ENCODE measurements around the gene FXR2. TPM values are rescaled to one million over a fixed set of nuclear protein-coding genes. Genes with fewer than 3 reads are reported as not detected.

The FXR2 gene
- total and polyA plus RNA-seq, 7 donors, result 88.2 to 164 (median 110) TPM

DNA sequence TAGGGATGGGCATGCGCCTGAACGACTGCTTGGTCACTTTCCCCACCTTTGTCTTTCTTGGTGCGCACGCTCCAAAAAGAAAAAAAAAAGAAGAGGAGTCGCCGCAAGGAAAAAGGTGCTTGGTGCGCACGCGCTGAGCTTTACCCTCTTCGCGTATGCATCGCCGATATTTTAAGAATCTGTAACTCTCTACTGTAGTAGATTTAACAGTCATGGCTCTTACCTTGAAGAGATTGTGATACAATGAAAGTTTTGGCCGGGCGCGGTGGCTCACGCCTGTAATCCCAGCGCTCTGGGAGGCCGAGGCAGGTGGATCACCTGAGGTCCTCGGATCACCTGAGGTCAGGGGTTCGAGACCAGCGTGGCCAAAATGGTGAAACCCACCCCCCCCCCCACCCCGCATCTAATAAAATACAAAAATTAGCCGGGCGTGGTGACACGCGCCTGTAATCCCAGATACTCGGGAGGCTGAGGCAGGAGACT, 609 bp upstream of the FXR2 start:
- Histone ChIP-seq H3K9me3 (no peaks in the 10 kb centered on the region), H3K36me3 (ENCODE audit: insufficient read depth in 1 of 2, low read depth in 1 of 2) (peaks cover 0 to 9% of the 10 kb centered on the region in 2 donors), H3K27me3 (ENCODE audit: insufficient read depth in 3 of 3, low read length in 2 of 3) (no peaks in the 10 kb centered on the region), H3K4me3 (peak overlapping the region; percentile 94), H3K4me1 (peaks cover 30% of the 10 kb centered on the region), H3K27ac (peak overlapping the region; percentile 95)
- ATAC-seq (no peak), DNase-seq (no peak)
- no peak for TF ChIP-seq CTCF (IDR thresholded peaks at IDR 0.05)
- 4 to 7% (median 6%) methylated on average over 28 of the region's 28 CpGs for WGBS, 3 donors
- intact Hi-C loops (cut with DNase I), result no loop called here

- no peak for DNase-seq
- H3K9me3 ChIP-seq, result no peaks in the 10 kb centered on the region
- H3K36me3 ChIP-seq (ENCODE audit: insufficient read depth in 1 of 2, low read depth in 1 of 2), result peaks cover 0 to 15% of the 10 kb centered on the region in 2 donors
- intact Hi-C loops (cut with DNase I), result loop anchor here in 1 of 2 donors (1.0 kb wide), 1 partner anchor 35 kb away; the partner anchor contains the start of gene CD68
- peak overlapping the region; percentile 94 for H3K4me3 ChIP-seq
- H3K27me3 ChIP-seq (ENCODE audit: insufficient read depth in 3 of 3, low read length in 2 of 3), result no peaks in the 10 kb centered on the region
- WGBS, 3 donors, result 4 to 6% (median 5%) methylated on average over 20 of the region's 20 CpGs
- peak in 1 of 4 donors; percentile 5 for ATAC-seq
- peaks cover 36% of the 10 kb centered on the region for H3K4me1 ChIP-seq
- H3K27ac ChIP-seq, result peak overlapping the region; percentile 95
- TF ChIP-seq CTCF (IDR thresholded peaks at IDR 0.05), result no peak
Observed at GRCh38 chr17:7613769-7614424, 800 bp downstream of the FXR2 start.

DNA sequence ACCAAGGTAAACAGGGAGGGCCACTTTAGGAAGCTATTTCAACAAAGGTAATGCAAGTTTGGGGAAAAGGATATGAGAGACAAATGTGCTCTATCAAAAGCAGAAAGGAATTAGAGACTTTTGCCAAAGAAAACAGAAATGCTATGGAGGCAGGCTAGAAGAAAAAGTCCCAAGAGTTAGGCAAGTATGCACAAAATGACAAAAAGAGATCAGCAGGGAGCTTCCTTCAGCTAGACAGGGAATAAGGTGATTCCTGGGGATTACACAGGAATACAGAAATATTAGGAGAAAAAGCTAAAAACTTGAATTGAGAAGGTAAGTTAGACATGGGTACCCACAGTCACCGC, 2.4 kb downstream of the FXR2 start:
- peak overlapping the region; percentile 94 for H3K4me3 ChIP-seq
- H3K9me3 ChIP-seq, result no peaks in the 10 kb centered on the region
- no peaks in the 10 kb centered on the region for H3K27me3 ChIP-seq (ENCODE audit: insufficient read depth in 3 of 3, low read length in 2 of 3)
- intact Hi-C loops (cut with DNase I), result no loop called here
- 94 to 100% (median 98%) methylated on average over 1 of the region's 1 CpG for WGBS, 3 donors
- peaks cover 0 to 19% of the 10 kb centered on the region in 2 donors for H3K36me3 ChIP-seq (ENCODE audit: insufficient read depth in 1 of 2, low read depth in 1 of 2)
- no peak for TF ChIP-seq CTCF (IDR thresholded peaks at IDR 0.05)
- ATAC-seq (no peak), DNase-seq (no peak)
- peak overlapping the region; percentile 95 for H3K27ac ChIP-seq
- peaks cover 36% of the 10 kb centered on the region for H3K4me1 ChIP-seq

GRCh38 chr17:7611635-7612293, 2.9 kb downstream of the FXR2 start:
- ATAC-seq (no peak), DNase-seq (no peak)
- peaks cover 41% of the 10 kb centered on the region for H3K4me1 ChIP-seq
- peaks cover 0 to 19% of the 10 kb centered on the region in 2 donors for H3K36me3 ChIP-seq (ENCODE audit: insufficient read depth in 1 of 2, low read depth in 1 of 2)
- no peaks in the 10 kb centered on the region for H3K9me3 ChIP-seq
- intact Hi-C loops (cut with DNase I), result no loop called here
- peak overlapping the region; percentile 94 for H3K4me3 ChIP-seq
- no peaks in the 10 kb centered on the region for H3K27me3 ChIP-seq (ENCODE audit: insufficient read depth in 3 of 3, low read length in 2 of 3)
- peak overlapping the region; percentile 95 for H3K27ac ChIP-seq
- no peak for TF ChIP-seq CTCF (IDR thresholded peaks at IDR 0.05)
- 60 to 65% (median 60%) methylated on average over 3 of the region's 3 CpGs for WGBS, 3 donors

Data from psoas muscle (tissue), 8 donors.